ENCODE measurements around the gene FHIT.

GRCh38 chr3:59981377-59981776, 1269.9 kb downstream of the FHIT start:
- TF ChIP-seq, protein P1, sequence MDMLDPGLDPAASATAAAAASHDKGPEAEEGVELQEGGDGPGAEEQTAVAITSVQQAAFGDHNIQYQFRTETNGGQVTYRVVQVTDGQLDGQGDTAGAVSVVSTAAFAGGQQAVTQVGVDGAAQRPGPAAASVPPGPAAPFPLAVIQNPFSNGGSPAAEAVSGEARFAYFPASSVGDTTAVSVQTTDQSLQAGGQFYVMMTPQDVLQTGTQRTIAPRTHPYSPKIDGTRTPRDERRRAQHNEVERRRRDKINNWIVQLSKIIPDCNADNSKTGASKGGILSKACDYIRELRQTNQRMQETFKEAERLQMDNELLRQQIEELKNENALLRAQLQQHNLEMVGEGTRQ (IDR thresholded peaks at IDR 0.05; ENCODE audit: low read depth, low read length), result no peak
- TF ChIP-seq MAFK (IDR thresholded peaks at IDR 0.05; ENCODE audit: low read depth, low read length) (no peak), POLR2A (IDR thresholded peaks at IDR 0.05; ENCODE audit: low read depth, low read length) (no peak), RAD21 (IDR thresholded peaks at IDR 0.05; ENCODE audit: low read length) (no peak), CEBPB (IDR thresholded peaks at IDR 0.05; ENCODE audit: low read depth, low read length) (no peak), FOS (IDR thresholded peaks at IDR 0.05; ENCODE audit: low read depth, low read length) (no peak)
- TF ChIP-seq, protein P2, sequence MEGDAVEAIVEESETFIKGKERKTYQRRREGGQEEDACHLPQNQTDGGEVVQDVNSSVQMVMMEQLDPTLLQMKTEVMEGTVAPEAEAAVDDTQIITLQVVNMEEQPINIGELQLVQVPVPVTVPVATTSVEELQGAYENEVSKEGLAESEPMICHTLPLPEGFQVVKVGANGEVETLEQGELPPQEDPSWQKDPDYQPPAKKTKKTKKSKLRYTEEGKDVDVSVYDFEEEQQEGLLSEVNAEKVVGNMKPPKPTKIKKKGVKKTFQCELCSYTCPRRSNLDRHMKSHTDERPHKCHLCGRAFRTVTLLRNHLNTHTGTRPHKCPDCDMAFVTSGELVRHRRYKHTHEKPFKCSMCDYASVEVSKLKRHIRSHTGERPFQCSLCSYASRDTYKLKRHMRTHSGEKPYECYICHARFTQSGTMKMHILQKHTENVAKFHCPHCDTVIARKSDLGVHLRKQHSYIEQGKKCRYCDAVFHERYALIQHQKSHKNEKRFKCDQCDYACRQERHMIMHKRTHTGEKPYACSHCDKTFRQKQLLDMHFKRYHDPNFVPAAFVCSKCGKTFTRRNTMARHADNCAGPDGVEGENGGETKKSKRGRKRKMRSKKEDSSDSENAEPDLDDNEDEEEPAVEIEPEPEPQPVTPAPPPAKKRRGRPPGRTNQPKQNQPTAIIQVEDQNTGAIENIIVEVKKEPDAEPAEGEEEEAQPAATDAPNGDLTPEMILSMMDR (conservative IDR thresholded peaks at IDR 0.05; ENCODE audit: low read depth, low read length), result no peak
